GM12873 (cell line): Measurements from ENCODE around the gene CCKAR.

Experiments used
- TF ChIP-seq, protein P1 (sequence below): IDR thresholded peaks from 2 replicates; pipeline ENCODE4 v1.5.1; 2012; ENCODE audit warnings: low read depth, mild to moderate bottlenecking, moderate library complexity, low read length, control low read depth; ENCODE audit not compliant: insufficient read depth; ENCODE audit errors: missing control alignments

Gene CCKAR

DNA sequence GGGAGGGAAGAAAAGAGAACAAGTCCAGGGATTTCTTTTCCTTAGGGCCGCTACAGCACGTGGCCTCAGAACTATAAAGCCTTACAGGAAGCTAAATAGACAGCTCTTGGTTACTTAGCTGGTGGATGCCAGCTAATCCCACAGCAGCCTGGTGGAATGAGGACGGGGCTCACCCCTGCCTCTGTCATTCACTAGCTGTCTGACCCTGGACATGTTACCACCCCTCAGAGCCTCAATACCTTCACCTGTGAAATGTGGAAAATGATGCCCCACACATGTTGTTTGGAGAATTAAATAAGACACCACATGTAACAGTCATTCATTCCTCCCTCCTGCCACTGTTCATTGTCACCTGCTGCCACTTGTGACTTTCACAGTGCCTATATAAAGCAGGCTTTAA is 15.7 kb downstream of the CCKAR start:
- TF ChIP-seq, protein P1, sequence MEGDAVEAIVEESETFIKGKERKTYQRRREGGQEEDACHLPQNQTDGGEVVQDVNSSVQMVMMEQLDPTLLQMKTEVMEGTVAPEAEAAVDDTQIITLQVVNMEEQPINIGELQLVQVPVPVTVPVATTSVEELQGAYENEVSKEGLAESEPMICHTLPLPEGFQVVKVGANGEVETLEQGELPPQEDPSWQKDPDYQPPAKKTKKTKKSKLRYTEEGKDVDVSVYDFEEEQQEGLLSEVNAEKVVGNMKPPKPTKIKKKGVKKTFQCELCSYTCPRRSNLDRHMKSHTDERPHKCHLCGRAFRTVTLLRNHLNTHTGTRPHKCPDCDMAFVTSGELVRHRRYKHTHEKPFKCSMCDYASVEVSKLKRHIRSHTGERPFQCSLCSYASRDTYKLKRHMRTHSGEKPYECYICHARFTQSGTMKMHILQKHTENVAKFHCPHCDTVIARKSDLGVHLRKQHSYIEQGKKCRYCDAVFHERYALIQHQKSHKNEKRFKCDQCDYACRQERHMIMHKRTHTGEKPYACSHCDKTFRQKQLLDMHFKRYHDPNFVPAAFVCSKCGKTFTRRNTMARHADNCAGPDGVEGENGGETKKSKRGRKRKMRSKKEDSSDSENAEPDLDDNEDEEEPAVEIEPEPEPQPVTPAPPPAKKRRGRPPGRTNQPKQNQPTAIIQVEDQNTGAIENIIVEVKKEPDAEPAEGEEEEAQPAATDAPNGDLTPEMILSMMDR, result no peak

DNA sequence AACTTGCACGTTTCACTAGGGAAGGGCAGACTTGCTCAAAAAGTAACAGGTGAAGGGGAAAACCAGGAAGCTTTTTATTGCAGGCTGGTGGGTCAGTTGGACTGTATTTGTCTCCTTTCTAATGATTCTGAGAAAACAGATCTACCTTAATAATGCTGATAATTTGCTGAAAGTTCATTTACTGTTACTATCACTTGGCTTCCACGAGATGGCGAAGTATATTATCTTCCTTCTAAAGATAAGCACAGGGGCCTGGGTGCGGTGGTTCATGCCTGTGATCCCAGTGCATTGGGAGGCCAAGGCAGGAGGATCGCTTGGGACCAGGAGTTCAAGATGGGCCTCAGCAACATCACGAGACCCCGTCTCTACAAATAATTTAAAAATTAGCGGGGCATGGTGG is 16.4 kb downstream of the CCKAR start:
- TF ChIP-seq, protein P1, result no peak

DNA sequence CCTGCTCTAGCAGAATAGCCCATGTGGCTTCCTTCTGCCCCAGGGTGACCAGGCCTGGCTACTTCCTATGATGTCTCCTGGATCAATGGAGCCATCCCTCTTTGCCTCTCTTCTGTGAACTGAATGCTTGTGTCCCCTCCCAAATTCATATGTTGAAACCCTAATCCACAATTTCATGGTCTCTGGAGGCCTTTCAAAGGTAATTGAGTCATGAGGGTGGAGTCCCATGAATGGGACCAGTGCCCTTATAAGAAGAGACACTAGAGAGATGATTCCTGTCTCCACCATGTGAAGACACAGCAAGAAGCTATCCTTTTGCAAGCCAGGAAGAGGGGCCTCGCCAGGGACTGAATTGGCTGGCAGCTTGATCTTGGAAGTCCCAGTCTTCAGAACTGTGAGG is 18.4 kb downstream of the CCKAR start:
- TF ChIP-seq, protein P1, result no peak

DNA sequence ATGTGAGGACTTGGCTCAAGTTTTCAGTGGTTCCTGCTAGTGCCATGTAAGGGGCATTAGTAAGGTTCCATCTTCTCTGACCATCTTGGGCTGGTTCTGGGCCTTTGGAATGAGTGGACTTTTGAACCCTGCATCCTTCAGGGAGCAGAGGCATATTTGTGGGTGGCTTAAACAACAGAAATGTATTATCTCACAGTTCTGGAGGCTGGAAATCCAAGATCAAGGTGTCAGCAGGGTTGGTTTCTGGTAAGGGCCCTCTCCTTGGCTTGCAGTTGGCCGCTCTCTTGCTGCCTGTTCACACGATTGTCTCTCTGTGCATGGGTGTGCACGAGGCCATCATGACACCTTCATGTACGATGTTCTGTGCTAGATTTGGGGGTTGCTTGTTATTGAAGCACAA is 21.3 kb downstream of the CCKAR start:
- TF ChIP-seq, protein P1, result no peak

DNA sequence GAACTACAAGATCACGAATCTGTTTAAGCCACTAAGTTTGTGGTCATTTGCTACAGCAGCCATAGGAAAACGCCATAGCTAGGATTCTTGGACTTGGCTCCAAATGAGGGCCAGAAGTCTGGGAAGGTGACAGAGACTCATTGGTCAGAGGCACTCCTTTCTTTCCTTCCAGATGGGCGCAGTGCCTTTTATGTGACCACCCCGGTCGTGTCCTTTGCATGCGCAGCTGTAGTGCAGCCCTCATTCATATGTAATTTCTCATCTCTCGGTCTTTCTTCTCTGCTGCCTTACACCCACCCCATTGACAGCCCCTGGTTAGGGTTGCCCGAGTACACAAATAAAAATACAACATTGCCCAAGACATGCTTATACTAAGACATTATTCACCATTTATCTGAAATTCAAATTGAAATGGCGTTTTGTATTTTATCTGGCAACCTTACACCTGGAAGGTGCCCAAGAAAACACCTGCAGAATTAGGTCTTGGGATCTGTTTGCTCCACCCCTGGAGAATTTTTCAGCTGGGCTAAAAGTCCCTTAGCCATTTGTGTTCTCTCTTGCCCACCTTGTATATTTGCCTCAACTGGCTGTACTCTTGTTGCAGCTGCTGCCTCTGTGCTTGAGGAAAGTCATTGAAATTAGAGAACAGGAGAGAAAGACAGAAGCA is 21.9 kb downstream of the CCKAR start:
- TF ChIP-seq, protein P1, result no peak

DNA sequence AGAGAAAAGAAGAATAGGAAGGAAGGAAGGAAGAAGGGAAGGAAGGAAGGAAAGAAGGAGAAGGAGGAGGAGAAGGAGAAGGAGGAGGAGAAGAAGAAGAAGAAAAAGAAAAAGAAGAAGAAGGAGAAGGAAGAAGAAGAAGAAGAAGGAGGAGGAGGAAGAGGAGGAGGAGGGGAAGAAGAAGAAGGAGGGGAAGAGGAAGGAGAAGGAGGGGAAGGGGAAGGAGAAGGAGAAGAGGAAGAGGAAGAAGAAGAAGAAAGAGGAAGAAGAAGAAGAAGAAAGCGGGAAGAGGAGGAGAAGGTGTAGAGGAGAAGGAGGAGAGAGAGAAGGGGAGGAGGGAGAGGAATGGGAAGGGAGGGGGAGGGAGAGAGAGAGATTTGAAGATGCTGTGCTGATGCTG is 22.6 kb downstream of the CCKAR start:
- TF ChIP-seq, protein P1, result no peak

DNA sequence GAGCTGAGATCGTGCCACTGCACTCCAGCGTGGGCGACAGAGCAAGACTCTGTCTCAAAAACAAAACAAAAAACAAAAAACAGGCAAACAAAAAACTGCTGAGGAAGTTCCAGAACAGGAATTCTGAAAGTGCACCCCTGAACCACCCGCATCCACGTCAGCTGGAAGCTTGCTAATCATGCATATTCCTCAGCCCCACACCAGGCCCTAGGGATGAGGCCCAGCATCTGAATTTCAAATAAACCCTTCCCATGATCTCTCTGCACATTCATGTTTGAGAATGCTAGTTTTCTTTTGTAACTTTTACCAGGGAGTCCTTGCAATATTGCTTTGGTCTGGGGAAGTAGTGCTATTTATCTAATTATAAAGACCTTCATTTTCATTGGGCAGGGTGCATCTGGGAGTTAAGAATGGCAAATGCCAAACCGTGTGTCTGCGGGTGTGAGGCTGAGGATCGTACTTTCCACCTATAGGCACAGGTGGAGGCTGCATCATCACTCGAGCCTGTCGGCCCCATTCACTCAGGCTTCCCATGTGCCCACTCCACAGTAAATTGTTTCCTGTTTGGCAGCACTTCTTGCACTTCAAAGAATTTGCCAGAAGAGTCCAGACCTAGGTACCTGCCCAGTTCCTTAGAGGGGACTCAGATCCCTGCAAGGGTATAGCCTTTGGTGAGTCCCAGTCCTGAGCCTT is 23.6 kb downstream of the CCKAR start:
- TF ChIP-seq, protein P1, result no peak
